ENCODE measurements around the gene FBXO36. TPM values are rescaled to one million over a fixed set of nuclear protein-coding genes. Genes with fewer than 3 reads are reported as not detected.

Gene FBXO36, protein sequence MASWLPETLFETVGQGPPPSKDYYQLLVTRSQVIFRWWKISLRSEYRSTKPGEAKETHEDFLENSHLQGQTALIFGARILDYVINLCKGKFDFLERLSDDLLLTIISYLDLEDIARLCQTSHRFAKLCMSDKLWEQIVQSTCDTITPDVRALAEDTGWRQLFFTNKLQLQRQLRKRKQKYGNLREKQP
- polyA plus RNA-seq (2011; rRNA removed): 2.4 and 2.8 TPM in 2 replicates
- 1.5 and 2.0 TPM in 2 replicates for polyA minus RNA-seq (2011; rRNA and poly(A)+ RNA removed)

DNA sequence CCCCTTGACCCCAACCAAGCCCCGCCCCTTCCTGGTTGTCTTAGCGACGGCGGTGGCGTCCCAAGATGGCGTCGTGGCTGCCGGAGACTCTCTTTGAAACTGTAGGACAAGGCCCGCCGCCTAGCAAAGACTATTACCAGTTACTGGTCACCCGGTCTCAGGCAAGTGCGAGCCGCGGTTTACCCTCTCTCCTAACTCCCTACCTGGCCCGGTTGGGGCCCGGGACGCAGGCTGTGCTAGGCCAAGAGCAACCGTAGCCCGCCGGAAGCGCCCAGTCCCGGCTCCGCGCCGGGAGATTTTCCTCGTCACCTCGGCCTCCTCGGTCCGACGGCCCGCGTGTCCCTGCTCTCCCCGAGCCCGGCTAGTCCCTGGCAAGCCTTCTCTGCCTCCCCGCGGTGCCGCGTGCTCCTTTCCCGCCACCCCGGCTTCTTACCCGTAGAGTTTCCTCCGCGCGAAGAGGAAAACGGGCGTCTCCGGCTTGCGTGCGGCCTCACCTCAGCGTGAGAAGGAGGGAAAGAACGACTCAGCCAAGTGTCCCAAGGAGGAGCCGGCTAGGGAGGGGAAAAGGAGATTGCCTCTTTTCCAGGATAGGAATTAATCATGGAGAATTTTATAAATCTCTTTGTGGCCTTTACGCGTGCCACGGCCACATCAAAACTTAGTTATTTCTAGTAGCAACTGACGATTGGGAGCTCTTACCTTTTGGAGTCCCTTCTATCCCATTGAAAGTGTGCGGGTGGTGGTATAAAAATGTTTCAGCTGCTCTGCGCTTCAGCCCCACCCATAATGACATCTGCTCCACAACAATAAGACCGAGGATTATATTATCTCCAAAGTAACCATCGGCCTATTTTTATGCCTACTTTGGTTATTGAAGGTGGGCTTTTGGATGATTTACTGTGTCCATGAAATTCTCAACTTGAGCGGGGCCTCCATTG, at the start of gene FBXO36:
Gene FBXO36, plus strand, starts transcription at position 55 of the 938 bp plus-strand sequence. Its CDS starts 11 bp downstream, at position 66.
- Histone ChIP-seq H3K36me3 (ENCODE audit: control insufficient read depth, insufficient read depth, low read length) (no peaks in the 10 kb centered on the region), H3K27me3 (ENCODE audit: control insufficient read depth, insufficient read depth, low read length) (no peaks in the 10 kb centered on the region), H3K4me3 (ENCODE audit: low read depth, low read length) (peak within 1 kb of the TSS; percentile 79)
- ChIA-PET POLR2A (no interaction called here), CTCF (interaction anchor here (1.4 kb wide), 1 partner anchor 10 kb away, joined by 4 read pairs; no protein-coding TSS in a partner anchor)
- DNase-seq (ENCODE audit: low read depth): no peak
- TF ChIP-seq, protein P1, sequence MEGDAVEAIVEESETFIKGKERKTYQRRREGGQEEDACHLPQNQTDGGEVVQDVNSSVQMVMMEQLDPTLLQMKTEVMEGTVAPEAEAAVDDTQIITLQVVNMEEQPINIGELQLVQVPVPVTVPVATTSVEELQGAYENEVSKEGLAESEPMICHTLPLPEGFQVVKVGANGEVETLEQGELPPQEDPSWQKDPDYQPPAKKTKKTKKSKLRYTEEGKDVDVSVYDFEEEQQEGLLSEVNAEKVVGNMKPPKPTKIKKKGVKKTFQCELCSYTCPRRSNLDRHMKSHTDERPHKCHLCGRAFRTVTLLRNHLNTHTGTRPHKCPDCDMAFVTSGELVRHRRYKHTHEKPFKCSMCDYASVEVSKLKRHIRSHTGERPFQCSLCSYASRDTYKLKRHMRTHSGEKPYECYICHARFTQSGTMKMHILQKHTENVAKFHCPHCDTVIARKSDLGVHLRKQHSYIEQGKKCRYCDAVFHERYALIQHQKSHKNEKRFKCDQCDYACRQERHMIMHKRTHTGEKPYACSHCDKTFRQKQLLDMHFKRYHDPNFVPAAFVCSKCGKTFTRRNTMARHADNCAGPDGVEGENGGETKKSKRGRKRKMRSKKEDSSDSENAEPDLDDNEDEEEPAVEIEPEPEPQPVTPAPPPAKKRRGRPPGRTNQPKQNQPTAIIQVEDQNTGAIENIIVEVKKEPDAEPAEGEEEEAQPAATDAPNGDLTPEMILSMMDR (IDR thresholded peaks at IDR 0.05; ENCODE audit: insufficient read depth, low read depth, low read length): no peak

DNA sequence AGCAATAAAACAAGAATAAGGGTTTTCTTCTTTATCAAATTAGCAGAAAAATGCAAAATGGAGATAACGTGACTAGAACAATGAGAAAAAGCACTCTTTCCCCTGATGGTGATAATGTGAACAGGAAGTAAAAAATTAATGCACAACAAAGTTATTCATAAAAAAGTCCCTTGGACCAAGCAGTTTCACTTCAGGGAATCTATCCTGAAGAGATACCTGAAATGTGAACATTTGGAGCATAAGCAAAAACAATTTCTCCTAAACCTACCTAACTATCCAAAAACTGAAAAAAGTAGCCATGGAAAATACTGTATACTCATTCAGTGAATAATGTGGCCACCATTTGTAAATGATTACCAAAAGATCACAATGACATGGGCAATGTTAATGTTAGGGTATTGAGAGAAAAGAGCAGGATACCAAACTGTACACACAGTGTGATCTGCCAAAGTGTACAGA, 49.2 kb upstream of the FBXO36 start:
- TF ChIP-seq, protein P1 (IDR thresholded peaks at IDR 0.05; ENCODE audit: insufficient read depth, low read depth, low read length): no peak
- no peak overlapping the region for H3K4me3 ChIP-seq (ENCODE audit: low read depth, low read length)
- no peak for DNase-seq (ENCODE audit: low read depth)
- ChIA-PET POLR2A (no interaction called here), CTCF (interaction anchor here (1.4 kb wide), 1 partner anchor 72 kb away, joined by 4 read pairs; no protein-coding TSS in a partner anchor)
- H3K36me3 ChIP-seq (ENCODE audit: control insufficient read depth, insufficient read depth, low read length): peaks cover 1% of the 10 kb centered on the region; the same call in 1 of the 2 replicates
- H3K27me3 ChIP-seq (ENCODE audit: control insufficient read depth, insufficient read depth, low read length): no peaks in the 10 kb centered on the region

DNA sequence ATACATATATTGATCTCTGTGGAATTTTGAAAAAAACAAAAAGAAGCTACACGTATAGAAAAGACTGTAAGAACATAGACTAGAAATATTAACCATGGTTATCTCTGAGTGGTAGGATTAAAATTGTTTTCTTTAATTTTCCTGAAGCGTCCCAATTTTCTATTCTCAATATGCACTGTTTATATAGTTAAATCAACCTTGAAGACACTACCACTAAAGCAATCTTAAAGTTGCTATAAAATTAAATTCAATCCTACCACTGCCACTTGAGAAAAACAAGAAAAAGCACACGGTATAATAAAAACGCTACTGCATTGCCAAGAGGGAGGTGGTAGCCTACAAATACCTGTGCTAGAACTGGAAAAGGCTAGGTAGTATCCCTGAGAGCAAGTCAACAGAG, 47.7 kb upstream of the FBXO36 start:
- POLR2A ChIA-PET: no interaction called here
- peaks cover 3% of the 10 kb centered on the region for H3K36me3 ChIP-seq (ENCODE audit: control insufficient read depth, insufficient read depth, low read length)
- TF ChIP-seq, protein P1 (IDR thresholded peaks at IDR 0.05; ENCODE audit: insufficient read depth, low read depth, low read length): no peak

DNA sequence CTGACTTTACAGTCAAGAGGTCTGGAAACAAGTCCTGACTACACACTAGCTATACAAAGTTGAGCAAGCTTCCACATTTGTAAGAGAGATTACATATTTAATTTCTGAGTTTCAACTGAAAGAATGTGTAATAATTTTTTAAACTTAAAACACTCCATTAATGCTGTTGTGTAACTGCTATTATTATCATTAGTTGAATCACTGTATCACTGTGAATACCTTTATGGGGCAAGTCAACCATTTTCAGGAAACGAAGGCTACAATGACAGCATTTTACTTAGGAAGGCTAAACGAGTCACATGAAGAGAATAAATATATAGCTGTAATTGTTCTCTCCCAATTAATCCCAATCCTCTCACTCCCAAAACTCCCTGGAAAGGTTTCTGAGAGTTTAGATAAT, 46.8 kb upstream of the FBXO36 start:
- DNase-seq (ENCODE audit: low read depth): no peak
- POLR2A ChIA-PET: no interaction called here
- Histone ChIP-seq H3K4me3 (ENCODE audit: low read depth, low read length) (no peak overlapping the region), H3K27me3 (ENCODE audit: control insufficient read depth, insufficient read depth, low read length) (no peaks in the 10 kb centered on the region), H3K36me3 (ENCODE audit: control insufficient read depth, insufficient read depth, low read length) (peaks cover 3% of the 10 kb centered on the region)
- CTCF ChIA-PET: no interaction called here
- TF ChIP-seq, protein P1 (IDR thresholded peaks at IDR 0.05; ENCODE audit: insufficient read depth, low read depth, low read length): no peak

More for the DNA sequence above, 47.7 kb upstream of the FBXO36 start:
- Histone ChIP-seq H3K27me3 (ENCODE audit: control insufficient read depth, insufficient read depth, low read length) (no peaks in the 10 kb centered on the region), H3K4me3 (ENCODE audit: low read depth, low read length) (no peak overlapping the region)
- no peak for DNase-seq (ENCODE audit: low read depth)
- CTCF ChIA-PET: interaction anchor here (1.1 kb wide), 1 partner anchor 73 kb away, joined by 3 read pairs; no protein-coding TSS in a partner anchor

Measured in BJ (cell line).